Measurements from ENCODE around the gene ACAP3. TPM values are rescaled to one million over a fixed set of nuclear protein-coding genes. Genes with fewer than 3 reads are reported as not detected.

Gene ACAP3
- total RNA-seq, 1 donor from 2014 or later = 26.1 TPM

DNA sequence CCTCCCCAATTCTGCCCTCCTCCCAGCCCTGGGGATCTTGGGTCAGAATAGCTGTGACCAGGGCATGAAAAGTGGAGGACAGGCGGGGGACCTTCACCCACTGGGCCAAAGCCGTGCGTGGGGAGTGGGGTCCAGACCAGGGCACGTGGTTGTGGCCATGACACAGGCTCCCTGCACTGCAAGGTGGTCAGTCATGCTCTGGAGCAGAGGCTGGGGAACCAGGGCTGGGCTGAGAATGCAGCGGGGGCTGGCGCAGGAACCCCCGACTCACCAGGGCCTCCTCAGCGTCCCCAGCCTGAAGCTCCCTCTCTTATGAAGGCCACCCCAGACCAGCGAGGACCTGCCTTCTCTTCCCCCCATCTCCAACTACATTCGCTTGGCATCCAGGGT is 38.8 kb upstream of the ACAP3 start:
- intact Hi-C loops (cut with micrococcal nuclease) = no loop called here
- H3K4me1 Mint-ChIP-seq = peaks cover 13% of the 10 kb centered on the region
- H3K27ac Mint-ChIP-seq = no peak overlapping the region
- H3K36me3 Mint-ChIP-seq (ENCODE audit: low read depth) = no peaks in the 10 kb centered on the region
- no peaks in the 10 kb centered on the region for H3K27me3 Mint-ChIP-seq
- ATAC-seq (ENCODE audit: low read depth) (no peak), DNase-seq (no peak)
- TF ChIP-seq, protein P1, sequence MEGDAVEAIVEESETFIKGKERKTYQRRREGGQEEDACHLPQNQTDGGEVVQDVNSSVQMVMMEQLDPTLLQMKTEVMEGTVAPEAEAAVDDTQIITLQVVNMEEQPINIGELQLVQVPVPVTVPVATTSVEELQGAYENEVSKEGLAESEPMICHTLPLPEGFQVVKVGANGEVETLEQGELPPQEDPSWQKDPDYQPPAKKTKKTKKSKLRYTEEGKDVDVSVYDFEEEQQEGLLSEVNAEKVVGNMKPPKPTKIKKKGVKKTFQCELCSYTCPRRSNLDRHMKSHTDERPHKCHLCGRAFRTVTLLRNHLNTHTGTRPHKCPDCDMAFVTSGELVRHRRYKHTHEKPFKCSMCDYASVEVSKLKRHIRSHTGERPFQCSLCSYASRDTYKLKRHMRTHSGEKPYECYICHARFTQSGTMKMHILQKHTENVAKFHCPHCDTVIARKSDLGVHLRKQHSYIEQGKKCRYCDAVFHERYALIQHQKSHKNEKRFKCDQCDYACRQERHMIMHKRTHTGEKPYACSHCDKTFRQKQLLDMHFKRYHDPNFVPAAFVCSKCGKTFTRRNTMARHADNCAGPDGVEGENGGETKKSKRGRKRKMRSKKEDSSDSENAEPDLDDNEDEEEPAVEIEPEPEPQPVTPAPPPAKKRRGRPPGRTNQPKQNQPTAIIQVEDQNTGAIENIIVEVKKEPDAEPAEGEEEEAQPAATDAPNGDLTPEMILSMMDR (IDR thresholded peaks at IDR 0.05) = no peak
- ChIA-PET POLR2A (no interaction called here), CTCF (no interaction called here)
- H3K9me3 Mint-ChIP-seq = no peaks in the 10 kb centered on the region
- peak overlapping the region; percentile 44 for H3K4me3 Mint-ChIP-seq

DNA sequence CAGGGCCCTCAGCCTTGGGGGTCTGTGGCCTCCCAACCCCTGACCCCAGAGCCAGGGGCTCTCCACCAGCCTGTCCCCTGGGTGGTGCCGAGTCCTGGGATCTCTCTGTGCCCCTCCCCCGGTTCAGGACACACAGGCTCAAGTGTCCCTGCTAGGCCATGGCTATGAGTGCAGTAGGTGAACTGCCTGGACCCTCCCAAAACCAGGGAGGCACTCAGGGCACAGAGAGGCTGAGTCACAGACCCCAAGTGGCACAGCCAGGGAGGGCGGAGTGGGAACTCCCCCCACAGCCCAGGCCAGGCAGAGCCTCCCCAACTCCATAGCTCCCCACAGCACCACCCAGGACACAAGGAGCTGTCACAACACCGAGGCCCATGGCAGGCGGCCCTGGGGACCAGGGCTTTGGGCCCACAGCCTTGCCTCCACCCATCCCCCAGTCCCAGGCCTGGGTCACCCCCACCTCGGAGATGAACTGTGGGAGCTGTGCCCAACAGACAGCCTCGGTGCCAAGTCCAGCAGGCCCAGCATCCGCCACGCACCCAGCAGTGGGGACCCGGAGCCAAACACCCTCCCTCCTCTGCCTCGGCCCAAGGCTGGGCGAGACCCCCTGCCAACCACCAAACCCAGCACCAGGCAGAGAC is 38.2 kb upstream of the ACAP3 start:
- ChIA-PET POLR2A (no interaction called here), CTCF (no interaction called here)
- H3K27me3 Mint-ChIP-seq = no peaks in the 10 kb centered on the region
- TF ChIP-seq, protein P1 (IDR thresholded peaks at IDR 0.05) = no peak
- no peak overlapping the region for H3K4me3 Mint-ChIP-seq
- DNase-seq (no peak), ATAC-seq (ENCODE audit: low read depth) (no peak)
- no peaks in the 10 kb centered on the region for H3K9me3 Mint-ChIP-seq
- intact Hi-C loops (cut with micrococcal nuclease) = no loop called here
- no peak overlapping the region for H3K27ac Mint-ChIP-seq
- peaks cover 3% of the 10 kb centered on the region for H3K36me3 Mint-ChIP-seq (ENCODE audit: low read depth)
- peaks cover 13% of the 10 kb centered on the region for H3K4me1 Mint-ChIP-seq

DNA sequence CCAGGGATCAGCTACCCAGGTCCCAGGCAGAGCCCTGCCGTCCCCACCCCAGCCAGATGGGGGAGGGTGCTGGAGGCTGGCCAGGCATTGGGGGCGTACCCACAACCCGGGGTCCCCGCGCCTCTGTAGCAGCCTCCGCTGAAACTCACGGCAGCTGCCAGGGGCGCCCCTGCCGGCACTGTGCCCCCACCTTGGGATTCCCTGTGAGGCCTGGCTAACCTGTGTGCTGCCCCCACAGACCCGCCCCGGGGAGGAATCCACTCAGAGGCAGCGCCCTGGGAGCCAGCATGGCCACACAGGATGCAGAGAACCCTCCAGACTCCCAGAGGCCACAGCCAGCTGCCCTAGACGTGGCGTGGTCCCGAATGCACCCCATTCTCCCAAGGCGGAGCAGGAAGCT is 37.7 kb upstream of the ACAP3 start:
- CTCF ChIA-PET = no interaction called here

DNA sequence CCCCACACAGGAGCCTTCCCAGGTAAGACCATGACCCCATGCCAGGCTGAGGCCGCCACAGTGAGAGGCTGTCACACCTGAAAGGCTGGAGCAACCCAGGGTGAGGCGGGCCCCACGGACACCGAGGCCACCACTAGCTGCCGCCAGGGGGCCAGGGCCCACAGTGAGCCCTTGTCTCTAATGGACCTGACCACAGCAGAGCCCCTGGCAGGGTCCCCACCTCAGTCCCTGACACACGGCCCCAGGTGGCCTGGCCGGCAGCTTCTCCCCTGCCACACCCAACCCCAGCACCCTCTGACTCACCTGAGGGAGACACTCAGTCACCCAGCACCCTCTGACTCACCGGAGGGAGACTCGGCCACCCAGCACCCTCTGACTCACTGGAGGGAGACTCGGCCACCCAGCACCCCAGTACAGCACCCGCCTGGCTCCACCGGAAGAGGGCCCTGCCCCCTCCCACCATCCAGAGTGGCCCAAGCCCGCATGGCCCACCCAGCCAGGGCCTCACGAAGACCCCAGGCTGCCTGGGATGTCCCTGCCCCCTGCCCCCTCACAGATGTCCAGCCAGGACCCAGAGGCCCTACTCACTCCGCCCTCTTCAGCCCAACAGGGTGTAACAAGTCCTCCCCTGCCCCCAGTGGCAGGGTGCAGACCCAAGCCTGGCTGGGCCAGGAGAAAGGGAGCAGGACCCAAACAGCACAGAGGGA is 37.1 kb upstream of the ACAP3 start:
- Mint-ChIP-seq H3K4me3 (no peak overlapping the region), H3K27ac (no peak overlapping the region), H3K9me3 (no peaks in the 10 kb centered on the region), H3K4me1 (peaks cover 13% of the 10 kb centered on the region), H3K36me3 (ENCODE audit: low read depth) (peaks cover 9% of the 10 kb centered on the region), H3K27me3 (no peaks in the 10 kb centered on the region)
- intact Hi-C loops (cut with micrococcal nuclease) = no loop called here
- DNase-seq = no peak
- ATAC-seq (ENCODE audit: low read depth) = no peak
- ChIA-PET POLR2A (no interaction called here), CTCF (no interaction called here)
- TF ChIP-seq, protein P1 (IDR thresholded peaks at IDR 0.05) = no peak

More for the DNA sequence above, 37.7 kb upstream of the ACAP3 start:
- intact Hi-C loops (cut with micrococcal nuclease) = no loop called here
- TF ChIP-seq, protein P1 (IDR thresholded peaks at IDR 0.05) = no peak
- Mint-ChIP-seq H3K9me3 (no peaks in the 10 kb centered on the region), H3K4me3 (no peak overlapping the region), H3K27ac (no peak overlapping the region), H3K4me1 (peaks cover 13% of the 10 kb centered on the region), H3K27me3 (no peaks in the 10 kb centered on the region), H3K36me3 (ENCODE audit: low read depth) (peaks cover 5% of the 10 kb centered on the region)
- POLR2A ChIA-PET = no interaction called here
- ATAC-seq (ENCODE audit: low read depth) (no peak), DNase-seq (no peak)

DNA sequence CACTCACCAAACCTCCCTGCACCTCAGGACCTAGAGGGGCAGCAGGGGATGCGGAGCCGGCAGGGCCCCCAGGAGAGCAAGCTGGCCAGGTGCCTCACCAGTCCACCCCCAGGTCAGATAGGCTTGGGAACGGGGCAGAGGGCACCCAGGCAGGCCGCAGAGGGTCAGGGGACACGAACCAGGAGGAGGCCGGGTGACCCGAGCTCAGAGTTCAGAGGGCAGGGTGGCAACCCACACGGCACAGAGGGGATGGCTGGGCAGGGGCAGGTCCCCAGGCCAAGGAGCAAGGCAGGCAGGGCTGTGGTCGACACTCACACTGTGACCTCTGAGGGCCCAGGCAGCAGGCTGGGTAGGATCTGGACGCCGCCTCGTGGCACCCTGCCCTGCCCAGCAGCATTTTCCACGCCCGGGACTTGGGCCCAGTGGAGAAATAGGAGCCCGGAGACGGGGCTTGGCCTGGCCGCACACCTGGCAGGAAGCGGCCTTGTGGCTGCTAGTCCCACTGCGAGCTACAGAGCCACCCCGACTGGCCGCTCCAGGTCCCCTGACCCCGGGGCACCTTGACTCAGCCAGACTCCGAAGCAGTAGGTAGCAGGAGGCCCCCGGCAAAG is 36.2 kb upstream of the ACAP3 start:
- Mint-ChIP-seq H3K27me3 (no peaks in the 10 kb centered on the region), H3K4me1 (peaks cover 13% of the 10 kb centered on the region), H3K4me3 (no peak overlapping the region), H3K36me3 (ENCODE audit: low read depth) (peaks cover 12% of the 10 kb centered on the region), H3K9me3 (no peaks in the 10 kb centered on the region), H3K27ac (no peak overlapping the region)
- ChIA-PET POLR2A (no interaction called here), CTCF (no interaction called here)
- intact Hi-C loops (cut with micrococcal nuclease) = no loop called here
- DNase-seq (no peak), ATAC-seq (ENCODE audit: low read depth) (no peak)
- TF ChIP-seq, protein P1 (IDR thresholded peaks at IDR 0.05) = no peak

All from activated B cell treated with CpG ODN at 0.5 μM for 24 hours (primary cell).